PC-3 (cell line): ENCODE results near the gene ZCCHC9. TPM values are rescaled to one million over a fixed set of nuclear protein-coding genes. Genes with fewer than 3 reads are reported as not detected.

ENCODE experiments used
- ATAC-seq: fragments of 200-7000 bp; cut with Tn5 transposase; 2 replicates; pipeline ENCODE4 v1.9.1; 2020; ENCODE audit warnings: mild to moderate bottlenecking, moderate library complexity
- BruUV-seq: library from RNA; stranded (reverse); fragments of 400-500 nt; replicated peaks from 2 replicates; lab custom pipeline; 2021; lab: Mats Ljungman, UMichigan
- CTCF ChIA-PET: fragments of 300-600 bp; sonication (Branson Sonifier 250); formaldehyde crosslinking; loops from one replicate; lab custom pipeline; 2022; ENCODE audit warnings: antibody characterized with exemption; lab: Charles Lee
- POLR2A ChIA-PET: fragments of 300-600 bp; sonication (Branson Sonifier 250); formaldehyde crosslinking; loops from one replicate; lab custom pipeline; 2022; ENCODE audit warnings: antibody characterized with exemption; ENCODE audit not compliant: unreplicated experiment; lab: Charles Lee
- DNase-seq: peaks from one replicate; pipeline ENCODE4 v3.0.0-alpha.2; 2015
- H2AFZ ChIP-seq: fragments of 300-600 bp; sonication (generic); 2 replicates; pipeline ENCODE4 v1.6.0; 2016; ENCODE audit warnings: antibody characterized with exemption, low read length
- H3F3A ChIP-seq: fragments of 300-600 bp; sonication (generic); one replicate; pipeline ENCODE4 v1.6.0; 2017; ENCODE audit warnings: antibody characterized with exemption, low read length, control low read depth, mild to moderate bottlenecking; ENCODE audit not compliant: unreplicated experiment
- H3K27ac ChIP-seq: fragments of 300-600 bp; sonication (generic); 2 replicates; pipeline ENCODE4 v1.5.1; 2016; ENCODE audit warnings: mild to moderate bottlenecking, low read length
- H3K27me3 ChIP-seq: fragments of 300-600 bp; sonication (generic); 2 replicates; pipeline ENCODE4 v1.6.1; 2016; ENCODE audit warnings: low read length, mixed read lengths
- H3K36me3 ChIP-seq: fragments of 300-600 bp; sonication (generic); 2 replicates; pipeline ENCODE4 v1.6.1; 2016; ENCODE audit warnings: low read depth, mixed run types, low read length, mixed read lengths
- H3K4me1 ChIP-seq: fragments of 300-600 bp; sonication (generic); 2 replicates; pipeline ENCODE4 v1.5.1; 2016; ENCODE audit warnings: low read length; ENCODE audit not compliant: insufficient read depth
- H3K4me2 ChIP-seq: fragments of 300-600 bp; sonication (generic); 2 replicates; pipeline ENCODE4 v1.6.0; 2016; ENCODE audit warnings: low read length
- H3K4me3 ChIP-seq: fragments of 300-600 bp; sonication (generic); 2 replicates; pipeline ENCODE4 v1.5.1; 2016; ENCODE audit warnings: mild to moderate bottlenecking, low read length, mixed read lengths
- H3K79me2 ChIP-seq: fragments of 300-600 bp; sonication (generic); 2 replicates; pipeline ENCODE4 v1.6.1; 2017; ENCODE audit warnings: low read length, mixed read lengths
- H3K9ac ChIP-seq: fragments of 300-600 bp; sonication (generic); 2 replicates; pipeline ENCODE4 v1.6.0; 2016; ENCODE audit warnings: mild to moderate bottlenecking, low read length
- H3K9me2 ChIP-seq: fragments of 300-600 bp; sonication (generic); replicated peaks from 2 replicates; pipeline ENCODE4 v1.6.1; 2016; ENCODE audit warnings: mixed run types, low read length, mixed read lengths
- H3K9me3 ChIP-seq: fragments of 300-600 bp; sonication (generic); 2 replicates; pipeline ENCODE4 v1.6.1; 2016; ENCODE audit warnings: low read length, mixed read lengths
- H4K20me1 ChIP-seq: fragments of 300-600 bp; sonication (generic); 2 replicates; pipeline ENCODE4 v1.6.1; 2016; ENCODE audit warnings: low read length, mixed read lengths
- EZH2 ChIP-seq: fragments of 300-600 bp; sonication (generic); IDR thresholded peaks from one replicate; pipeline ENCODE4 v1.6.1; 2017; ENCODE audit warnings: antibody characterized with exemption, mild to moderate bottlenecking, low read length; ENCODE audit not compliant: unreplicated experiment
- EZH2phosphoT487 ChIP-seq: fragments of 300-600 bp; sonication (generic); IDR thresholded peaks from 2 replicates; pipeline ENCODE4 v1.6.1; 2018; ENCODE audit warnings: mild to moderate bottlenecking, antibody characterized with exemption, low read length, borderline replicate concordance
- intact Hi-C: fragments of 100-400 bp; cut with micrococcal nuclease; formaldehyde crosslinking; loops from 2 replicates; pipeline ENCODE4 v1.9.0; 2023
- total RNA-seq: library from RNA; depleted of rRNA; stranded (reverse); fragments of >200 nt; gene quantifications from 2 replicates; pipeline ENCODE4 v1.2.3, GENCODE V29; 2014
- TF ChIP-seq, protein P1 (sequence below): fragments of 300-600 bp; sonication (generic); conservative IDR thresholded peaks from 2 replicates; pipeline ENCODE4 v1.5.1; 2017; ENCODE audit warnings: antibody characterized with exemption, low read depth, mild to moderate bottlenecking, low read length

ZCCHC9 gene
- total RNA-seq, 1 experiment from 2014 or later = 19.4 TPM

DNA sequence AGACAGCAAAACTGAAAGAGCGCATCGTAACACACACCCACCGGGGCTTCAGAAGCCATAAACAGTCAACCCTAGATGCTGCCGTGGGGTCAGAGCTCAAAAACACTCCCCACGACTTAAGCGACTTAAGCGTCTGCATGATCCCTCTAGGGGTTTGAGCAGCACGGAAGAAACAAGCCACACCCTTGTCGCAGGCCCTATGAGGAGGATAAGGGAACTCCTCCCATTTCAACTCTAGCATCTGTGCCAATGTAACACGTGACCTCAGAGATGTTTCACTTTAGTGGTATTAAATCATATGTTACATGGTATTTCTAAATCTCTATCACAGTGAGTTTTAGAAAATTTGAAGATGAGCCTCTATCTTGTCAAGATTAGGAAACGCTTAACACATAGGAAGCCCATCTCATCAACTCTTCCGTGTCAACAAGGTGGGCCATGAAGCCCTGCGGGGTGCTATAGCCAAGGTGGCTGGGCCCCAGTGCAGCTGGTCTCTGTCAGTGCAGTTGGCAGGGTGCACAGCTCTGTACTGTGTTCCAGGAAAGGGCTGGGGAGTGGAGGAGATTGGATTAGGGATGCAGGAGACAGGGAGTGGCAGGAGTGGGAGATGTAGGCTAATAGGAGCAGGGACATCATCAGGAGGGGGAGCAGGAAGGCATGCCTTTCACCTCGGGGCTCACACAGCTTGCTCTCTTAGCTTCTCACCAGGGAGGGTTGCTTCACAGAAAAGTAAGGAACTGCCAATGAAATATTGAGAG, 33.1 kb downstream of the ZCCHC9 start:
- H3K9ac ChIP-seq = no peak overlapping the region
- no peaks in the 10 kb centered on the region for H3K9me3 ChIP-seq
- no peak overlapping the region for H3K27ac ChIP-seq
- no peaks in the 10 kb centered on the region for H3K4me1 ChIP-seq
- no peak for TF ChIP-seq EZH2phosphoT487
- TF ChIP-seq, protein P1, sequence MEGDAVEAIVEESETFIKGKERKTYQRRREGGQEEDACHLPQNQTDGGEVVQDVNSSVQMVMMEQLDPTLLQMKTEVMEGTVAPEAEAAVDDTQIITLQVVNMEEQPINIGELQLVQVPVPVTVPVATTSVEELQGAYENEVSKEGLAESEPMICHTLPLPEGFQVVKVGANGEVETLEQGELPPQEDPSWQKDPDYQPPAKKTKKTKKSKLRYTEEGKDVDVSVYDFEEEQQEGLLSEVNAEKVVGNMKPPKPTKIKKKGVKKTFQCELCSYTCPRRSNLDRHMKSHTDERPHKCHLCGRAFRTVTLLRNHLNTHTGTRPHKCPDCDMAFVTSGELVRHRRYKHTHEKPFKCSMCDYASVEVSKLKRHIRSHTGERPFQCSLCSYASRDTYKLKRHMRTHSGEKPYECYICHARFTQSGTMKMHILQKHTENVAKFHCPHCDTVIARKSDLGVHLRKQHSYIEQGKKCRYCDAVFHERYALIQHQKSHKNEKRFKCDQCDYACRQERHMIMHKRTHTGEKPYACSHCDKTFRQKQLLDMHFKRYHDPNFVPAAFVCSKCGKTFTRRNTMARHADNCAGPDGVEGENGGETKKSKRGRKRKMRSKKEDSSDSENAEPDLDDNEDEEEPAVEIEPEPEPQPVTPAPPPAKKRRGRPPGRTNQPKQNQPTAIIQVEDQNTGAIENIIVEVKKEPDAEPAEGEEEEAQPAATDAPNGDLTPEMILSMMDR = no peak
- no peak for TF ChIP-seq EZH2
- ATAC-seq (no peak), DNase-seq (no peak)
- no peaks in the 10 kb centered on the region for H3K27me3 ChIP-seq
- POLR2A ChIA-PET = no interaction called here
- H3F3A ChIP-seq = no peaks in the 10 kb centered on the region
- no peak overlapping the region for H3K4me3 ChIP-seq
- no peak overlapping the region for H3K4me2 ChIP-seq
- CTCF ChIA-PET = no interaction called here
- H3K36me3 ChIP-seq = no peaks in the 10 kb centered on the region
- no peak overlapping the region for H2AFZ ChIP-seq
- H4K20me1 ChIP-seq = no peaks in the 10 kb centered on the region
- H3K79me2 ChIP-seq = no peaks in the 10 kb centered on the region
- BruUV-seq = no TSS peak
- no peaks in the 10 kb centered on the region for H3K9me2 ChIP-seq
- intact Hi-C loops = no loop called here

DNA sequence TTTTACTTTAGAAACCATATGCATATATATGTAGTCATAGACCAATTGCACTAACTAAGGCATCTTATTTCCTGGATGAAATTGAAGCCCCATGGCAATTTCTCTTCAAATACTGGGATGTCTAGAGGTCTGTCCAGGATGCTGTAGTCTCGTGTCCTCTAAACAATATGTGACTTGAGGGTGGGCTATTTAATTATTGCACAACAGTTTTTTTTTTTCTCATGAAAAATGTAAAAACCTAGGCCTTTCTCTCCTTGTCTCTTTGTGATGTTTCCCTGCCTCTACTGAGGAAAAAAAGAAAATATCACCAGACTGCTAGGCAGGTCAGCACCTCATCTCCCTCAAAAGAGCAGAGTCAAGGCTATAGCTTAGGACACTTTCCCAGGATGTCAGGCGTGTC, 34.6 kb downstream of the ZCCHC9 start:
- TF ChIP-seq EZH2phosphoT487 (no peak), EZH2 (no peak)
- TF ChIP-seq, protein P1 = no peak
- Histone ChIP-seq H3K4me3 (no peak overlapping the region), H3K27me3 (no peaks in the 10 kb centered on the region), H3K9ac (no peak overlapping the region), H2AFZ (no peak overlapping the region), H3K4me2 (no peak overlapping the region), H3K4me1 (no peaks in the 10 kb centered on the region), H3K9me2 (no peaks in the 10 kb centered on the region), H3F3A (no peaks in the 10 kb centered on the region), H3K9me3 (no peaks in the 10 kb centered on the region), H3K79me2 (no peaks in the 10 kb centered on the region), H3K27ac (no peak overlapping the region), H4K20me1 (no peaks in the 10 kb centered on the region), H3K36me3 (no peaks in the 10 kb centered on the region)
- ChIA-PET CTCF (no interaction called here), POLR2A (no interaction called here)
- DNase-seq = no peak
- no peak for ATAC-seq
- BruUV-seq = no TSS peak
- intact Hi-C loops = no loop called here

DNA sequence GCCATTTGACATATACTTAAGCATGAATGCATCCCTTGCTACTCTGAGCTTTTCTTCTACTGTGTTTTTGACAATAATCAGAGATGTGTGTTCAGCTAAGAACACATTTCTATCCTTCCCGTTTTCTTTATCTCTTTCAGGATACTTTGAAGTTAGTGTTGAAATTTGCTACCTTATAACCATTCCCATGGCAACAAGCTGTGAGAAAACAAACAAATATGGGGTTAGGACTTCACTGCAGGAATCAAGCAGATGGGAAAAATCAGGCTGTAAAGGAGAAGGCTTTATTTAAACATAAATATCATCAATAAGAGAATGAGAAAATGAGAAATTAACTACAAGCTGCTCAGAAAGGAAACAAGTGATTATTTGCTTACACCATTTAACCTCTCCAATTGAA, 35.2 kb downstream of the ZCCHC9 start:
- DNase-seq = no peak
- ChIA-PET POLR2A (no interaction called here), CTCF (no interaction called here)
- intact Hi-C loops = no loop called here
- Histone ChIP-seq H3K4me3 (no peak overlapping the region), H3K9me2 (no peaks in the 10 kb centered on the region), H3K4me2 (no peak overlapping the region), H4K20me1 (no peaks in the 10 kb centered on the region), H3K36me3 (no peaks in the 10 kb centered on the region), H3K9me3 (no peaks in the 10 kb centered on the region), H3F3A (no peaks in the 10 kb centered on the region), H3K27ac (no peak overlapping the region), H3K9ac (no peak overlapping the region), H3K4me1 (no peaks in the 10 kb centered on the region), H3K27me3 (no peaks in the 10 kb centered on the region), H2AFZ (no peak overlapping the region), H3K79me2 (no peaks in the 10 kb centered on the region)
- TF ChIP-seq EZH2 (no peak), EZH2phosphoT487 (no peak)
- TF ChIP-seq, protein P1 = no peak
- no peak for ATAC-seq
- no TSS peak for BruUV-seq
